Left ventricle myocardium inferior (tissue), 1 donor: ENCODE data around the gene PROSER3. TPM values are rescaled to one million over a fixed set of nuclear protein-coding genes. Genes with fewer than 3 reads are reported as not detected.

Source experiments
- DNase-seq: peaks from one replicate; pipeline ENCODE4 v3.0.0-alpha.2; 2020
- H3K27ac ChIP-seq: fragments of 200-600 bp; replicated peaks from 2 replicates; pipeline ENCODE4 v1.8.0; 2021
- H3K27me3 ChIP-seq: fragments of 200-600 bp; 2 replicates; pipeline ENCODE4 v1.8.0; 2021; ENCODE audit warnings: low read depth
- H3K36me3 ChIP-seq: fragments of 200-600 bp; 2 replicates; pipeline ENCODE4 v1.8.0; 2021
- H3K4me1 ChIP-seq: fragments of 200-600 bp; 2 replicates; pipeline ENCODE4 v1.8.0; 2021
- H3K4me3 ChIP-seq: fragments of 200-600 bp; 2 replicates; pipeline ENCODE4 v1.8.0; 2021; ENCODE audit warnings: mild to moderate bottlenecking, moderate library complexity
- H3K9me3 ChIP-seq: fragments of 200-600 bp; replicated peaks from 2 replicates; pipeline ENCODE4 v1.8.0; 2021
- intact Hi-C: fragments of 100-400 bp; cut with micrococcal nuclease; formaldehyde crosslinking; loops from one replicate; pipeline ENCODE4 v1.11.0; 2022
- total RNA-seq: library from RNA; stranded (reverse); fragmentation: NEBNext Ultra II Directional; extraction: Animal tissue kit (Norgen Biotek cat#: 25700); gene quantifications from one replicate; pipeline ENCODE4 v1.2.1, GENCODE V29; 2021
- TF ChIP-seq, protein P1 (sequence below): fragments of 200-600 bp; IDR thresholded peaks from 2 replicates; pipeline ENCODE4 v1.8.0; 2021; ENCODE audit warnings: antibody characterized with exemption, mild to moderate bottlenecking, borderline replicate concordance
- donor health status: DM: no; HTN: yes; CAD: no; lungs with severe emphysema.

Gene PROSER3
- total RNA-seq, 1 donor from 2014 or later: 4.8 TPM

DNA sequence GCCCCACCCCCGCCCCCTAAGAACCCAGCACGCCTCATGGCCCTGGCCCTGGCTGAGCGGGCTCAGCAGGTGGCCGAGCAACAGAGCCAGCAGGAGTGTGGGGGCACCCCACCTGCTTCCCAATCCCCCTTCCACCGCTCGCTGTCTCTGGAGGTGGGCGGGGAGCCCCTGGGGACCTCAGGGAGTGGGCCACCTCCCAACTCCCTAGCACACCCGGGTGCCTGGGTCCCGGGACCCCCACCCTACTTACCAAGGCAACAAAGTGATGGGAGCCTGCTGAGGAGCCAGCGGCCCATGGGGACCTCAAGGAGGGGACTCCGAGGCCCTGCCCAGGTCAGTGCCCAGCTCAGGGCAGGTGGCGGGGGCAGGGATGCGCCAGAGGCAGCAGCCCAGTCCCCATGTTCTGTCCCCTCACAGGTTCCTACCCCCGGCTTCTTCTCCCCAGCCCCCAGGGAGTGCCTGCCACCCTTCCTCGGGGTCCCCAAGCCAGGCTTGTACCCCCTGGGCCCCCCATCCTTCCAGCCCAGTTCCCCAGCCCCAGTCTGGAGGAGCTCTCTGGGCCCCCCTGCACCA, 29.3 kb downstream of the PROSER3 start:
- Histone ChIP-seq H3K36me3 (no peaks in the 10 kb centered on the region), H3K4me1 (no peaks in the 10 kb centered on the region), H3K4me3 (no peak overlapping the region), H3K9me3 (no peaks in the 10 kb centered on the region), H3K27ac (no peak overlapping the region), H3K27me3 (peaks cover 6% of the 10 kb centered on the region)
- intact Hi-C loops: no loop called here
- TF ChIP-seq, protein P1, sequence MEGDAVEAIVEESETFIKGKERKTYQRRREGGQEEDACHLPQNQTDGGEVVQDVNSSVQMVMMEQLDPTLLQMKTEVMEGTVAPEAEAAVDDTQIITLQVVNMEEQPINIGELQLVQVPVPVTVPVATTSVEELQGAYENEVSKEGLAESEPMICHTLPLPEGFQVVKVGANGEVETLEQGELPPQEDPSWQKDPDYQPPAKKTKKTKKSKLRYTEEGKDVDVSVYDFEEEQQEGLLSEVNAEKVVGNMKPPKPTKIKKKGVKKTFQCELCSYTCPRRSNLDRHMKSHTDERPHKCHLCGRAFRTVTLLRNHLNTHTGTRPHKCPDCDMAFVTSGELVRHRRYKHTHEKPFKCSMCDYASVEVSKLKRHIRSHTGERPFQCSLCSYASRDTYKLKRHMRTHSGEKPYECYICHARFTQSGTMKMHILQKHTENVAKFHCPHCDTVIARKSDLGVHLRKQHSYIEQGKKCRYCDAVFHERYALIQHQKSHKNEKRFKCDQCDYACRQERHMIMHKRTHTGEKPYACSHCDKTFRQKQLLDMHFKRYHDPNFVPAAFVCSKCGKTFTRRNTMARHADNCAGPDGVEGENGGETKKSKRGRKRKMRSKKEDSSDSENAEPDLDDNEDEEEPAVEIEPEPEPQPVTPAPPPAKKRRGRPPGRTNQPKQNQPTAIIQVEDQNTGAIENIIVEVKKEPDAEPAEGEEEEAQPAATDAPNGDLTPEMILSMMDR: no peak
- DNase-seq: no peak

DNA sequence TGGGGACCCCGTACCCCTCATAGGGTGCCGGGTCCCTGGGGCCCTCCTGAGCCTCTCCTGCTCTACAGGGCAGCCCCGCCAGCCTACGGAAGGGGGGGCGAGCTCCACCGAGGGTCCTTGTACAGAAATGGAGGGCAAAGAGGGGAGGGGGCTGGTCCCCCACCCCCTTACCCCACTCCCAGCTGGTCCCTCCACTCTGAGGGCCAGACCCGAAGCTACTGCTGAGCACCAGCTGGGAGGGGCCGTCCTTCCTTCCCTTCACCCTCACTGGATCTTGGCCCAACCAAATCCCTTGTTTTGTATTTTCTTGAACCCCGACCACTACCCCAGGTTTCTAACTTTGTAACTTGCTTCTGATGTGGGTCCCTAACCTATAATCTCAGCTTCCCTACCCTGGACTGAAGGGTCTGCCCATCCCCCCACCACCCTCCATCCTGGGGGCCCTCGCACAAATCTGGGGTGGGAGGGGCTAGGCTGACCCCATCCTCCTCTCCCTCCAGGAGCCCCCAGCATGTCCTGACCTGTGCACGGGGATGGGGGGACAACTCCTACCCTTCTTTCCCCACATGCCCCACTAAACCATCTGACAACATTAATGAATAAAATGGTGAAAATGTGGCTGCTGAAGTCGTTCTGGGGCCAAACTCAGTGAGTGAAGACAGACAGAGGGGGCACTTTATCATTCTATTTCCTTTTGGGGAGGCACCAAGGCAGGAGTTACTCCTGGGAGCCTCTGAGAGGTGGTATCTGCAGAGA, 30.4 kb downstream of the PROSER3 start:
- peaks cover 16% of the 10 kb centered on the region for H3K27me3 ChIP-seq
- TF ChIP-seq, protein P1: no peak
- no peak for DNase-seq
- H3K4me3 ChIP-seq: no peak overlapping the region
- no peaks in the 10 kb centered on the region for H3K4me1 ChIP-seq
- no peaks in the 10 kb centered on the region for H3K36me3 ChIP-seq
- H3K27ac ChIP-seq: no peak overlapping the region
- H3K9me3 ChIP-seq: no peaks in the 10 kb centered on the region
- intact Hi-C loops: no loop called here

DNA sequence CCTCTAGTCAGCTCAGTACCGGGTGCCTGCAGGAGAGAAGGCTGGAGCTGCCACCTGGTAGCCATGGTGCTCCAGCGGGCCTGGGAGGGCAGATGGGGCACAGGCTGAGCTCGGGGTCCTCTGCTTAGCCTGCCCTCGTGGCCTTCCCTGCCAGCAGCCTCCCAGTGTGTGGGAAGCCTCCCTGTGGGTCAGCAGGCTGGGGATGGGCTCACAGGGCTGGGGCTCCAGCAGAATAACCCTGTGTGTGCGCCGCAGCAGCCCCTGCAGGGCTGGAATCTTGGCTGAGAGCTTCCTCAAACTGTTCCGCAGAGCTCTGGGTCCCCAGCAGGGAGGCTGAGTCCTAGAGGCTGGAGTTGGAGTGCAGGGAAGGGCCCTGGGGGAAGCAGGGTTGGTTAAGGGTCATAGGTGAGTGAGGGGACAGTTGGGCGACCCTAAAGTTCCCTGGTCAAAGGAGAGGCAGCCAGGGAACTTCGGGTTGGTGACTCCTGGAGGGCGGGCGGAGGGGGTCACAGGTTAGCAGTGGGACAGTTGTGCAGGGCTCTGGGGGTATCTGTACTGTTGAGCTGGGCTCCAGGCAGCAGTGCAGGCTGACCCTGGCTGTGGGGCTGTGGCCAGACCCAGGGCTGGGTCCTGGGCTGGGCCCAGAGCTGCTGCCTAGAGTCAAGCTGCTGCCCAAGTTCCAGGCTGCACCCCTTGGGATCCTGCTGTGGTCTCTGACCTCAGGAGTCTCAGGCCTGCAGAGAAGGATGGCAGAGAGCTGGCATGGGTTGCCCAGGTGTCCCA, 31.4 kb downstream of the PROSER3 start:
- TF ChIP-seq, protein P1: no peak
- no peak for DNase-seq
- no peaks in the 10 kb centered on the region for H3K36me3 ChIP-seq
- no peak overlapping the region for H3K4me3 ChIP-seq
- H3K9me3 ChIP-seq: no peaks in the 10 kb centered on the region
- H3K27me3 ChIP-seq: peaks cover 21% of the 10 kb centered on the region
- intact Hi-C loops: no loop called here
- H3K27ac ChIP-seq: no peak overlapping the region
- no peaks in the 10 kb centered on the region for H3K4me1 ChIP-seq

GRCh38 chr19:35789978-35790944, 32.3 kb downstream of the PROSER3 start:
- no peaks in the 10 kb centered on the region for H3K9me3 ChIP-seq
- intact Hi-C loops: no loop called here
- TF ChIP-seq, protein P1: no peak
- no peak overlapping the region for H3K4me3 ChIP-seq
- no peaks in the 10 kb centered on the region for H3K36me3 ChIP-seq
- H3K27me3 ChIP-seq: peaks cover 29% of the 10 kb centered on the region
- H3K27ac ChIP-seq: no peak overlapping the region
- no peak for DNase-seq
- no peaks in the 10 kb centered on the region for H3K4me1 ChIP-seq
